GM06990 (cell line): ENCODE results near the gene PCDHAC2.

Source experiments
- DNase-seq: peaks from one replicate; pipeline ENCODE4 v3.0.0-alpha.2; 2011; ENCODE audit not compliant: insufficient read length; ENCODE audit errors: extremely low read depth
- H3K27me3 ChIP-seq: replicated peaks from 2 replicates; pipeline ENCODE4 v1.6.0; 2011; ENCODE audit warnings: low read length; ENCODE audit not compliant: control insufficient read depth, insufficient read depth
- H3K36me3 ChIP-seq: 2 replicates; pipeline ENCODE4 v1.5.1; 2011; ENCODE audit warnings: low read length; ENCODE audit not compliant: control insufficient read depth, insufficient read depth
- H3K4me3 ChIP-seq: replicated peaks from 2 replicates; pipeline ENCODE4 v1.5.1; 2011; ENCODE audit warnings: low read depth, mild to moderate bottlenecking, control low read depth, low read length
- CTCF ChIP-seq: IDR thresholded peaks from 2 replicates; pipeline ENCODE4 v1.5.1; 2011; ENCODE audit warnings: low read length, control low read depth, mild to moderate bottlenecking, inconsistent platforms; ENCODE audit not compliant: insufficient read depth, poor library complexity, severe bottlenecking

PCDHAC2 gene

GRCh38 chr5:140989254-140990020, 23.2 kb downstream of the PCDHAC2 start:
- DNase-seq, result no peak
- H3K4me3 ChIP-seq, result no peak overlapping the region

GRCh38 chr5:140992828-140993227, 26.6 kb downstream of the PCDHAC2 start:
- H3K4me3 ChIP-seq, result no peak overlapping the region
- no peak for DNase-seq
- no peak for TF ChIP-seq CTCF
- no peaks in the 10 kb centered on the region for H3K36me3 ChIP-seq
- H3K27me3 ChIP-seq, result no peaks in the 10 kb centered on the region

More at GRCh38 chr5:140989254-140990020, 23.2 kb downstream of the PCDHAC2 start:
- no peaks in the 10 kb centered on the region for H3K27me3 ChIP-seq
- TF ChIP-seq CTCF, result no peak
- H3K36me3 ChIP-seq, result no peaks in the 10 kb centered on the region

GRCh38 chr5:140996060-140996459, 29.8 kb downstream of the PCDHAC2 start:
- DNase-seq, result no peak
- H3K27me3 ChIP-seq, result no peaks in the 10 kb centered on the region
- no peak overlapping the region for H3K4me3 ChIP-seq
- TF ChIP-seq CTCF, result no peak
- H3K36me3 ChIP-seq, result no peaks in the 10 kb centered on the region

GRCh38 chr5:140998921-140999410, 32.7 kb downstream of the PCDHAC2 start:
- DNase-seq, result no peak
- TF ChIP-seq CTCF, result no peak
- H3K27me3 ChIP-seq, result no peaks in the 10 kb centered on the region
- H3K4me3 ChIP-seq, result no peak overlapping the region
- no peaks in the 10 kb centered on the region for H3K36me3 ChIP-seq

GRCh38 chr5:141001446-141001843, 35.2 kb downstream of the PCDHAC2 start:
- H3K36me3 ChIP-seq, result no peaks in the 10 kb centered on the region
- no peaks in the 10 kb centered on the region for H3K27me3 ChIP-seq
- no peak for DNase-seq
- no peak overlapping the region for H3K4me3 ChIP-seq
- no peak for TF ChIP-seq CTCF
